HG03520 (cell line): ENCODE data around the gene SPINK9.
A peak's percentile ranks its signal among the peaks of the same experiment; 100 is the strongest.

Experiments
- ATAC-seq: cut with Tn5 transposase; IDR thresholded peaks from one replicate; pipeline ENCODE4 v1.9.1; 2021; ENCODE audit warnings: mild to moderate bottlenecking, moderate library complexity; ENCODE audit not compliant: unreplicated experiment

The SPINK9 gene

GRCh38 chr5:148364343-148364742 lies 29.0 kb downstream of the SPINK9 start:
- ATAC-seq = no peak

GRCh38 chr5:148368299-148368698 lies 32.9 kb downstream of the SPINK9 start:
- ATAC-seq = no peak

GRCh38 chr5:148372166-148372725 lies 36.9 kb downstream of the SPINK9 start:
- no peak for ATAC-seq

GRCh38 chr5:148372893-148373292 lies 37.5 kb downstream of the SPINK9 start:
- no peak for ATAC-seq

- peak; percentile 82 for ATAC-seq
Observed at GRCh38 chr5:148374690-148375360, 39.5 kb downstream of the SPINK9 start.

- ATAC-seq = no peak
Observed at GRCh38 chr5:148376198-148376597, 40.8 kb downstream of the SPINK9 start.

GRCh38 chr5:148378670-148379069 lies 43.3 kb downstream of the SPINK9 start:
- ATAC-seq = no peak

GRCh38 chr5:148379340-148379739 lies 44.0 kb downstream of the SPINK9 start:
- ATAC-seq = no peak

GRCh38 chr5:148381906-148382305 lies 46.5 kb downstream of the SPINK9 start:
- ATAC-seq = no peak

GRCh38 chr5:148382961-148383360 lies 47.6 kb downstream of the SPINK9 start:
- ATAC-seq = no peak

- ATAC-seq = peak; percentile 97
Observed at GRCh38 chr5:148383564-148384379, 48.4 kb downstream of the SPINK9 start, which contains the start of gene FBXO38. FBXO38 (plus strand) TSS chr5:148383958; CDS start chr5:148394777, 10,819 bp downstream.

GRCh38 chr5:148384380-148384737 lies 49.0 kb downstream of the SPINK9 start:
- peak; percentile 25 for ATAC-seq

GRCh38 chr5:148385094-148385493 lies 49.7 kb downstream of the SPINK9 start:
- ATAC-seq = no peak

GRCh38 chr5:148386041-148386440 lies 50.7 kb downstream of the SPINK9 start:
- ATAC-seq = no peak

GRCh38 chr5:148387325-148387724 lies 52.0 kb downstream of the SPINK9 start:
- no peak for ATAC-seq

- no peak for ATAC-seq
Observed at GRCh38 chr5:148388696-148389095, 53.3 kb downstream of the SPINK9 start.
